ENCODE data around the gene PIP4P1.

Gene PIP4P1

DNA sequence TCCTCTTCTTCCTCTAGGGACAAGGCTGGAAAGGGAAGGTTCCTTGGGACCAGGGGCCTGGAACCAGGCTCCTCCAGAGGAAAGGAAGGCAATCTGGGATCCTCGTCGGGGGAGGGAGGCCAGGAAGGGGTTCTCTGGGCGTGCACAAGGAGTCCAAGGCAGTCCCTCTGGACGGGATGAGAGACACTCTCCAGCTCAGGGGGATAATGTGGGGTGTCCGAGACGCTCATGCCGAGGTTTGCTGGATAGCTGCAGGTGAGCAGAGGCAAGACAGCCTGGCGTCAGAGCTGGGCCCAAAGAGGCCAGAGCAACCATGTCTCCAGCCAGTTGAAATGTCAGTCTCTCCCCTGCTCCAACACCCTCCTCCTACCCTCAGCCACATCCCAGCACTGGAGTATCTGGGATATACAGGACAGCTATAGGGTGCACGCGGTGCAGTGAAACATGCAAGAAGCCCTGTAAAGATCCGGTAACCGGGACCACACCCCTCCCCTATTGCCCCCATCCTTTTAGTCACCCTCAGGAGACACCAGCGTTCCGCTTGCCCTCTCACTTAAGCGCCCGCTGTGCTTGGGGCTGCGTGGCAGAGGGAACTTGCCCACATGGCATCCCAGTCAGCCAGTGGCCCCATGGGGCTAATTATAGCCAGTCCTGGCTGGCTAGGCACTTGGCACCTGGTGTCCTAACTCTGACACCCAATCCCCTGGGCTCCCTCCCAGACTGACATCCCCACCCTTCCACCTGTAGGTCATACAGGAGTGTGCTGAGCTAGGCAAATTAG lies 25.5 kb downstream of the PIP4P1 start, which contains the start of gene KLHL33:
TSS of gene KLHL33 (minus strand) at position 585 of the 781 bp plus-strand sequence. CDS start at position 230, 355 bp downstream.
- DNase-seq = no peak
- H3K27ac Mint-ChIP-seq = no peak within 1 kb of the TSS
- no peak within 1 kb of the TSS for H3K4me3 Mint-ChIP-seq
- no peaks in the 10 kb centered on the region for H3K27me3 Mint-ChIP-seq
- no peaks in the 10 kb centered on the region for H3K36me3 Mint-ChIP-seq (ENCODE audit: low read depth)
- peaks cover 6% of the 10 kb centered on the region for H3K4me1 Mint-ChIP-seq (ENCODE audit: low read depth)
- H3K9me3 Mint-ChIP-seq = no peaks in the 10 kb centered on the region

DNA sequence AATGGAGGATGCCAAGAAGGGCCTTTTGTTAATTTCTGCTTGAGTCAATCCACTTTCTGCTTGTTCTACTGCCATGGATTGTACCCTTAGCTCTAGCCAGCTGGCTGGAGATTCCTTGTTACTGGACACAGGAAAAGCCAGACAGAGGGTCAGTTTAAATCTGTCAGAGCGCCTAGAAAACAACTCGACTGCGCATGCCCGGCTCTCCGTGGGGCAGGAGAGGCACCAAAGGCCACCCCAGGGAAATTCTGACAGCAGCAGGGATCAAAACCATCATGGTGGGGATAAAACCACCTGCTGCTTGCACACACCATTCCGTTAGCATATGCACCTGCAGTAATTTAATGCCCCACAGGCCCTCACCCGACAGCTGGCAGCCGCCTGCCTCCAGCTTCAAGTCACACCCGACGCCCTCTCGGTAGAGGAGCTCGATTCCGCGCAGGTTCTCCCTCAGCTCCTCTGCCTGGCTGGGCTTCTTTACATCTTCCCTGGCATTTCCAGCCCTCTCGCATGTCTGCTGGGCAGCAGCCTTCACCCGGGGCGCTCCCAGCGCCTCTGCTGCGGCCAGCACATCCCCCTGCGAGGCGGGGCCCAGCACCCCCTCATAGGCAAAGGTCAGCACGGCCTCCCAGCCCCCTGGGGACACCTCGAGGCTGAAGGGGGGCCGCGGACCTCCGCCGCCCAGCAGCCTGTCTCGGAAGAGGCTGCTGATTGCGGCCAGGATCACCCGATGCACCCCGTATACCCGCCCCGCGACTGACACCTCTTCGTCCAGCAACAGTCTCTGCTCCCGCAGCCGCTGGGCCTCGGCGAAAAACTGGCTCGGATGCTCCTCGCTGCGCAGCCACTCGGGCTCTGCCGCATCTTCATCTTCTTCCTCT lies 26.3 kb downstream of the PIP4P1 start:
- Mint-ChIP-seq H3K36me3 (ENCODE audit: low read depth) (no peaks in the 10 kb centered on the region), H3K27ac (no peak overlapping the region), H3K27me3 (no peaks in the 10 kb centered on the region), H3K4me3 (no peak overlapping the region), H3K9me3 (no peaks in the 10 kb centered on the region), H3K4me1 (ENCODE audit: low read depth) (peaks cover 2% of the 10 kb centered on the region)
- no peak for DNase-seq

DNA sequence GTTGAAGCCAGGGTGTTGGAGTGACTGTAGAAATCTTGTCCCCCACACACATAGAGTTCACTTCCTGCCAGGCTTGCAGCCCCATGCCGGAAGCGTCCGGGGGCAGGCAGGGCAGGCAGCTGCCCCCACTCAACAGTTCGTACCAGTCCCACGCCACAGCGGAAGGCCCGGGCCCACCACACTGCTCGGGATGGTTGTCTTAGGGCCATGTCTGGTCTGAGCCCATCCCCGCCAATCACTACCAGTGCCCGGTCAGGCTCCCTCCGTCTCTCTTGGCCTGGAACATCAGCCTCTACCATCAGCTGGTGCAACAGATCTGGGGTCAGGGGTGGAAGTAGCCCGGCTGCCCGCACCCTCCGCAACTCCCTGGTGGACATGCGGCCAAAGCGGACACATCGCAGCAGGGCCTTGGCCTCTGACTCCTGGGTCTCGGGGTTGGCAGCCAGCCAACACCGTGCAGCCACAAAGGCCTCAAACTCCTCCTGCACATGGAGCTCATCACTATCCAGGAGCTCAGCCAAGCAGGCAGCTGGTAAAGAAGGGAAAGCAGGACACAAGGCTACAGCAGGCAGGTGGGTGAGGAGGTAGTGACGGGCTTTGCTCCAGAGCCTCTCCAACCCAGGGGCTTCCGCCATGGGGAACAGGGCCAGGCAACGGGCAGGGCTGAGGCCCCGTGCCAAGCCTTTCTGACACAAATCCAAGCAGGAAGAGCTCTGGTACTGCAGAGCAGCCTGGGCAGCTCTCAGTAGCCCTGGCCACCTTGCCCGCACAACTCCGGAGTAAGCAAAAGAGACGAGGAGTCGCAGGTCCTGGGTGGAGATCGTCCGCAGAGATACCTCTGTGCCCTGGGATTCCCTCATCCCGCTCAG lies 31.2 kb downstream of the PIP4P1 start:
- peak; percentile 45 for DNase-seq
- H3K27me3 Mint-ChIP-seq = no peaks in the 10 kb centered on the region
- H3K4me3 Mint-ChIP-seq = no peak overlapping the region
- peaks cover 34% of the 10 kb centered on the region for H3K4me1 Mint-ChIP-seq (ENCODE audit: low read depth)
- H3K9me3 Mint-ChIP-seq = no peaks in the 10 kb centered on the region
- H3K36me3 Mint-ChIP-seq (ENCODE audit: low read depth) = no peaks in the 10 kb centered on the region
- peak overlapping the region; percentile 73 for H3K27ac Mint-ChIP-seq

DNA sequence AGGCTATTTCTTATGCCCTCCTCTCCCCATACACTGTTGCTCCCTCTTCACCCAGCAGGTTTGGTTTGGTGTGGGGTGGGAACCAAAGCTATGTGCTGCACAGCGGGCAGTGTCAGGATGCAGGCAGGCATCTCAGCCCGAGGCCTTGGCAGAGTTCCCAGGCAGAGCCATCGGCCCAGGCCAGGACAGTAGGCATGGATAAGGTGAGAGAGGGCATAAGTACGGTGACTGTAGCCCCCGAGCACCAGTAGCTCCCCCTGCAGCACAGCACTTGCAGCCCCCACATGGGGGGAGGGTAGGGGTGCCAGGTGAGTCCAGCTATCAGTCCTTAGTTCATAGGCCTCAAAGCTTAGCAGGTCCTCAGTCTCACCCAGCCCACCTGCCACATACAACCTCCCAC lies 32.4 kb downstream of the PIP4P1 start:
- Mint-ChIP-seq H3K4me1 (ENCODE audit: low read depth) (peaks cover 34% of the 10 kb centered on the region), H3K9me3 (no peaks in the 10 kb centered on the region), H3K27me3 (no peaks in the 10 kb centered on the region), H3K4me3 (peak overlapping the region; percentile 14), H3K36me3 (ENCODE audit: low read depth) (no peaks in the 10 kb centered on the region), H3K27ac (peak overlapping the region; percentile 90)
- DNase-seq = no peak

DNA sequence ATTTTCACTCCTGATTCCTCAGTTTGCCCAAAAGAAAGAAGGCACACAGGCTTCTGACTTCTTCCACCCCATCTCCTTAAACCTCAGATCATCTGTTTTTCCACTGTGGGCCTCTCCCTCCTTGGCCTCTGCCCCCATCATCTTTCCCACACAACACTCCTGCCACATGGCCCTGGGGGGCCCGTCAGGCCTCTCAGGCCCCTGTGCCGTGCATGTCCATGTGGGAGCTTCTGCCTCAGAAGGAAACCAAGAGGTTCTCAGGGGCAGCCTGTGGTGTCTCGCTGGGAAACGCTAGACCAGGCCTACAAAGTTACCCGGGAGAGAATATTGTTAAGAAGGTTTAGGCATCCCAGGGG lies 33.2 kb downstream of the PIP4P1 start:
- H3K4me3 Mint-ChIP-seq = peak overlapping the region; percentile 28
- peaks cover 34% of the 10 kb centered on the region for H3K4me1 Mint-ChIP-seq (ENCODE audit: low read depth)
- H3K27ac Mint-ChIP-seq = peak overlapping the region; percentile 90
- no peaks in the 10 kb centered on the region for H3K9me3 Mint-ChIP-seq
- H3K36me3 Mint-ChIP-seq (ENCODE audit: low read depth) = no peaks in the 10 kb centered on the region
- no peaks in the 10 kb centered on the region for H3K27me3 Mint-ChIP-seq
- DNase-seq = peak; percentile 46

DNA sequence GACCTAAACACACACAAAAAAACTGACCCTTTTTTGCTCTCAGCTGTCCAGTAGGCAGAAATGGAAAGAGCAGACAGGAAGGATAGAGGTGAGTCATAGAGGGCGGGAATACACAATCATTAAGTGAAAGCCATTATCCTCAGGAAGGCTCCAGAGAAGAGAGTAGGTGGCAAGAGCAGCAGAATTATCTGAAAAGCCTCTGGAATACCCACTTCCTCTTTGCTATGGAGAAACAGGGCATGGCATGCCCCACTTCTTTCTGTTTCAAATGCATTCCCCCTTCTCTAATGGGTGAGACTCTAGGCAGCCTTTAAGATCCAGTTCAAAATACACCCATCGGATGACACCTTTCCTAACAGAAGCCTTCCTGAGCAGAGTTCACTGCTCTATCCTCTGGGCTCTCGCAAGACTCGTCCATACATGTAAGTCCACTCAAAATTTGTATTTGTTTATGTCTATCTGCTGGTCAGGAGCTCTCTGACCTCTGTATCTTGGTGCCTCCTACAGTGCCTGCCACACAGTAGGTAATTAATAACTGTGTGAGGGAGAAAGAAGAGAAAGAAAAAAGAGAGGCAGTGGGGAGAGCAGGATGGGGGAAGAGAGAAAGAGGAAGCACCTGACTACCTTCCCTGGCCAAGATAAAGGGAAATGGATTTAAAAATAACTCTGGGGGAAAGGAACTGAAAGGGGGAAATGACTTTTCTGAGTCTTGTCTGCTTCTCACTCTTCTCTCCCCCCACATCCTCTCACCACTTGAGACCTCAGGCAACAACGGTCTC lies 33.8 kb downstream of the PIP4P1 start:
- Mint-ChIP-seq H3K4me3 (peak overlapping the region; percentile 28), H3K27me3 (no peaks in the 10 kb centered on the region), H3K4me1 (ENCODE audit: low read depth) (peaks cover 34% of the 10 kb centered on the region), H3K9me3 (no peaks in the 10 kb centered on the region), H3K36me3 (ENCODE audit: low read depth) (no peaks in the 10 kb centered on the region), H3K27ac (peak overlapping the region; percentile 90)
- no peak for DNase-seq

DNA sequence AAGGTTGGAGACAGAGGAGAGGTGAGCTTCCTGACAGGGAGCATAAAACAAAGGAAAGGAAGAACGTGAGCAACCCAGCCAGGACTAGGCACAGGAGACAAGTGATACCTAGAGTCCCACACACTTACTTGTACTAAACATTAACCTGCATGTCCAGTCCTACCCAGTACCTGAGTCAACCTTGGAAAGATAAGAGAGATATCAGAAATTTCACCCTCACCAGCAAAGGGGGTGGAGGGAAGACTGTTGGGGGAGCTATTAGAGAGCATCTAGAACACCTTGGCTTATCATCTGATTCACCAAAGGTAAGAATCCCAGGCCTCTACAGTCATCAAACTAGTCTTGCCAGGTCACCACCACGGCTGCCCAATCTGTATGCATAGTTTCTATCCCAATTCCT lies 36.4 kb downstream of the PIP4P1 start:
- Mint-ChIP-seq H3K4me3 (no peak overlapping the region), H3K36me3 (ENCODE audit: low read depth) (no peaks in the 10 kb centered on the region), H3K4me1 (ENCODE audit: low read depth) (peaks cover 31% of the 10 kb centered on the region), H3K9me3 (no peaks in the 10 kb centered on the region), H3K27me3 (no peaks in the 10 kb centered on the region), H3K27ac (no peak overlapping the region)
- no peak for DNase-seq

DNA sequence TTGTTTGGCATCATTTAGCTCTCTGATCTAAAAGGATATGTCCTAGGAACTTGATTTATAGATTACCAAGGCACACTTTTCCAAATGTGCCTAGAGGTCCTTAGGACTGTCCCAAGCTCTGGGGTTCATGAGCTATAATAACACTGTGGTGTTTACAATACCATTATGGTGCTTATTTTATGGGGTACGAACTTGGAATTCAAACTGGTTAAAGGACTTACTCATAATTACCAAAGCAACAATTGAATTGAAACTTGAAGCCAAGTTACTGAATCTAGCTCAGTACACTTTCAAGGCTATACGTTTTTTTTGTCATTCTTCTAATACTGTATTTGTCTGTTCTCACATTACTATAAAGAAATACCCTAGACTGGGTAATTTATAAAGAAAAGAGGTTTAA lies 38.3 kb downstream of the PIP4P1 start:
- Mint-ChIP-seq H3K27ac (no peak overlapping the region), H3K9me3 (no peaks in the 10 kb centered on the region), H3K36me3 (ENCODE audit: low read depth) (no peaks in the 10 kb centered on the region), H3K27me3 (no peaks in the 10 kb centered on the region), H3K4me3 (no peak overlapping the region), H3K4me1 (ENCODE audit: low read depth) (peaks cover 12% of the 10 kb centered on the region)
- DNase-seq = no peak

DNA sequence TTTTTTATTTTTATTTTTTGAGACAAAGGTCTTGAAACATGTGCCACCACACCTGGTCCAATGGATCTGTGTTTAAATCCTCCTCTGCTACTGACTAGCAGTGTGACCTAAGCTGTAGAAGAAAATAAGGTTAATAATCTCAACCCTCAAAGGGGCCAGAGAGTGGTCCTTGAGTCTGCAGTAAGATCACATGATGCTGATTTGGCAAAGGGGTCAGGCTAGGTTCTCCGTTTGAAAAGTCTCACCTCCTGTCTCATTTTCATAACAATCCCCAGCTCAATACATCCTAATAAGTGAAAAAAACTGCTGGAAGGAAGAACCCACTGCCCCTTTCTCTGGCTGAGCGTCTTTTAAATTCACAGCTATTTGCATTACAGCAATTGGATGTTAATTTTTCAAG lies 40.0 kb downstream of the PIP4P1 start:
- H3K4me3 Mint-ChIP-seq = no peak overlapping the region
- H3K9me3 Mint-ChIP-seq = no peaks in the 10 kb centered on the region
- no peak for DNase-seq
- peaks cover 7% of the 10 kb centered on the region for H3K4me1 Mint-ChIP-seq (ENCODE audit: low read depth)
- H3K36me3 Mint-ChIP-seq (ENCODE audit: low read depth) = no peaks in the 10 kb centered on the region
- no peak overlapping the region for H3K27ac Mint-ChIP-seq
- H3K27me3 Mint-ChIP-seq = no peaks in the 10 kb centered on the region

DNA sequence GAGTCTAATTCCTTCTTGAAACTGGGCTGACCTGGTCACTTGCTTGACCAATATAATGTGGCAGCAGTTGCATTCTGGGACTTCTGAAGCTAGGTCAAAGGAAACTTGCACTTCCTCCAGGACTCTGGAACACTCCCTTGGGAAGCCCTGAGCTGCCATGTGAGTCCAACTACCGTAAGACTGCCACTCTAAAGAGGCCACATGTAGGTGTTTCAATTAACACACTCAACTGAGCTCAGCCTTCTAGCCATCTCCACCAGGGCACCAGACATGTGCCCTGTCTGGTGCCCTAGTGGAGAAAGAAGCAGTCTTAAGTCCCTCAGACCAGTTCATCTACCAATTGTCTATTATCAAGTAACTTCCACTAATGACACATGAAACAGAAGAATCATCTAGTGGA lies 41.8 kb downstream of the PIP4P1 start:
- Mint-ChIP-seq H3K9me3 (no peaks in the 10 kb centered on the region), H3K4me3 (no peak overlapping the region), H3K36me3 (ENCODE audit: low read depth) (no peaks in the 10 kb centered on the region), H3K27ac (no peak overlapping the region), H3K27me3 (no peaks in the 10 kb centered on the region), H3K4me1 (ENCODE audit: low read depth) (peaks cover 11% of the 10 kb centered on the region)
- no peak for DNase-seq

DNA sequence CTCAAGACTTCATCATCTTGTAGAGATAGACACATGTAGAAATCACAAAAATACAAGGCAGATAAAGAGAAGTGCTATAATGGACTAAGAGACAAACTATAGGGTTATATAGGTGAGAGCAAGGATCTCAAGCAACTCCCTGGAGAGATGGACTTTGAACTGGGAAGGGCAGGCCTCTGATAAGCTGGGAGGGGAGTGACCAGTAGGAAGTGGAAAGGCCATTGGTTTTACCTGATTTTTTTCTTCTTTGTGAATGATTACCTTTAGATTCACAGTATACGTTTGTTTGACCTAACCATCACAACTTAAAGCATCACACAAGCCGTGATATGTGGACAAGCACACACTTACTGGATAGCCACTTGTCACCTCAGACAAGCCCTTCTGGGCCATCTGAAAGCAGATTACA lies 42.7 kb downstream of the PIP4P1 start:
- no peak overlapping the region for H3K27ac Mint-ChIP-seq
- no peaks in the 10 kb centered on the region for H3K27me3 Mint-ChIP-seq
- H3K36me3 Mint-ChIP-seq (ENCODE audit: low read depth) = peaks cover 2% of the 10 kb centered on the region
- DNase-seq = no peak
- H3K4me1 Mint-ChIP-seq (ENCODE audit: low read depth) = peaks cover 20% of the 10 kb centered on the region
- no peak overlapping the region for H3K4me3 Mint-ChIP-seq
- H3K9me3 Mint-ChIP-seq = no peaks in the 10 kb centered on the region

DNA sequence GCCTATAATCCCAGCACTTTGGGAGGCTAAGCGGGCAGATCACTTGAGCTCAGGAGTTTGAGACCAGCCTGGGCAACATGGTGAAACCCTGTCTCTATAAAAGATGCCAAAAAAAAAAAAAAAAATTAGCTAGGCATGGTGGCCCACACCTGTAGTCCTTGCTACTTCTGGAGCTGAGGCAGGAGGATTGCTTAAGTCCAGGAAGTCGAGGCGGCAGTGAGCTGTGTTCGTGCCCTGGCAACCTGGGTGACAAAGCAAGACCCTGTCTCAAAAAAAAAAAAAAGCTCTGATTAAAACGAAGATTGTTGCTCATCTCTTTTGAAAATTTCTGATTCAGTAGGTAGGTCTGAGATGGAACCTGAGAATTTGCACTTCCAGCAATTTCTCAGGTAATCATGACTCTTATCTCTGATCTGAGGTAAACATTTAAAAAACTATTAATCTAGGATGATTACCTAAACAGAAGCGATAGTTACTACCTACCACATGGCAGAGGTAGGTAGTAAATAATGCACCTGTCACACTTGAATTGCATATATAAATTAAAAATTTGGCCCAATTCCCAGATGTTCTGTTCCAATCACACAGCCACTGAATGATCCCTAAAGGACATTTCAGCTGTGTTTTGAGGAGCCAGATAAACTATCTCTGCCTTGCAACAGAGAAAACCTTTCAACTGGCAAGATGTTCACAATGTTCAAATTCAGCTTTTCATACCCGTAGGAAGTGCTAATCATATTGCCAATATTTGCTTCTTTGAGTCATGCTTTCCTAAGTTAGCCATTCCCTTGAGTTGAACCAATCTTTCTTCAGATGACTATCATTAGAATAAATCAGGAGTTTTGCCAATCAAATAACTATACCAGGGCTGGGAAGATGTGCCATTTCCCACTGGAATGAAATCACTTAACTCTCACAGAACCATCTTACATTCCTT lies 43.7 kb downstream of the PIP4P1 start:
- Mint-ChIP-seq H3K27ac (no peak overlapping the region), H3K4me1 (ENCODE audit: low read depth) (peaks cover 25% of the 10 kb centered on the region), H3K4me3 (no peak overlapping the region), H3K9me3 (no peaks in the 10 kb centered on the region), H3K36me3 (ENCODE audit: low read depth) (peaks cover 9% of the 10 kb centered on the region), H3K27me3 (no peaks in the 10 kb centered on the region)
- no peak for DNase-seq

DNA sequence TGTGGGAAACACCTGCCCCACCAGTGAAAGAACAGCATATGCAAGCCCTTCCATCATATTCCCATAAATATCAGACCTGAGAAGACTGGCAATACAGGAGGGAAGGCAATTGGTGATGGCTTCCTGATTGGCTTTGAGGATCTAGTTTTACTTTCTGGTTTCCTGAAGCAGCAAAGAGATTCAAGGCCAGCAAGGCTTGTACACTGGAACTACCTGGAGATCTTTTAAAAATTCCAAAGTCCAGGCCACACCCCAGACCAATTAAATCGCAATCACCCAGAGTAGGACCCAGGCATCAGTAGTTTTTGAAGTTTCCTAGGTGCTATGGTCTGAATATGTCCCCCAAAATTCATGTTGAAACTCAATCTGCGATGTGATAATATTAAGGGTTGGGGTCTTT lies 45.0 kb downstream of the PIP4P1 start:
- no peak overlapping the region for H3K4me3 Mint-ChIP-seq
- H3K27me3 Mint-ChIP-seq = no peaks in the 10 kb centered on the region

More for the DNA sequence above, 45.0 kb downstream of the PIP4P1 start:
- H3K4me1 Mint-ChIP-seq (ENCODE audit: low read depth) = peaks cover 35% of the 10 kb centered on the region
- H3K36me3 Mint-ChIP-seq (ENCODE audit: low read depth) = peaks cover 12% of the 10 kb centered on the region
- DNase-seq = no peak
- peak overlapping the region; percentile 63 for H3K27ac Mint-ChIP-seq
- H3K9me3 Mint-ChIP-seq = no peaks in the 10 kb centered on the region

Data from activated T-cell treated with anti-CD3 and anti-CD28 coated beads, Interleukin-2, amount 50 U/mL, for 24 hours (primary cell).